Esophagus muscularis mucosa (tissue), 3 donors: ENCODE results near the gene SEMA6A.

ENCODE experiments used
- CTCF ChIP-seq, 3 experiments: fragments of 200-600 bp in 2 of 3; fragments of 450-650 bp in 1 of 3; sonication (generic) in 2 of 3; IDR thresholded peaks; one replicate each; pipeline ENCODE4 v1.5.1; 2017 to 2019; ENCODE audit warnings: antibody characterized with exemption in 3 of 3, mild to moderate bottlenecking in 2 of 3, moderate library complexity in 1 of 3
- POLR2A ChIP-seq: fragments of 450-650 bp; IDR thresholded peaks from one replicate; pipeline ENCODE4 v1.6.1; 2017; ENCODE audit warnings: antibody characterized with exemption, moderate library complexity, mild to moderate bottlenecking, low read depth
- POLR2AphosphoS5 ChIP-seq, 2 donors: sonication (generic); formaldehyde crosslinking; IDR thresholded peaks; one replicate each; pipeline ENCODE4 v1.6.1; 2017; ENCODE audit warnings: antibody characterized with exemption in 2 of 2

GRCh38 chr5:116578676-116579075 is 4.1 kb upstream of the SEMA6A start:
- TF ChIP-seq POLR2A (no peak), POLR2AphosphoS5 (IDR thresholded peaks at IDR 0.05) (no peak), CTCF (IDR thresholded peaks at IDR 0.05) (no peak)
